HEK293 (cell line): Measurements from ENCODE around the gene CEP104.

Source experiments
- CTCF ChIP-seq: fragments of 450-650 bp; formaldehyde crosslinking; IDR thresholded peaks from 2 replicates; pipeline ENCODE4 v1.5.1; 2016; ENCODE audit warnings: missing biosample characterization, missing genetic modification characterization
- TCF7L2 ChIP-seq: IDR thresholded peaks from 2 replicates; pipeline ENCODE4 v1.6.1; 2011; ENCODE audit warnings: low read depth, mild to moderate bottlenecking, inconsistent platforms, low read length, moderate library complexity, borderline replicate concordance

GRCh38 chr1:3771108-3772026, 85.6 kb downstream of the CEP104 start:
- TF ChIP-seq TCF7L2 (no peak), CTCF (tag by site-specific recombination) (no peak)
